ENCODE measurements around the gene PRKCE.

The PRKCE gene

DNA sequence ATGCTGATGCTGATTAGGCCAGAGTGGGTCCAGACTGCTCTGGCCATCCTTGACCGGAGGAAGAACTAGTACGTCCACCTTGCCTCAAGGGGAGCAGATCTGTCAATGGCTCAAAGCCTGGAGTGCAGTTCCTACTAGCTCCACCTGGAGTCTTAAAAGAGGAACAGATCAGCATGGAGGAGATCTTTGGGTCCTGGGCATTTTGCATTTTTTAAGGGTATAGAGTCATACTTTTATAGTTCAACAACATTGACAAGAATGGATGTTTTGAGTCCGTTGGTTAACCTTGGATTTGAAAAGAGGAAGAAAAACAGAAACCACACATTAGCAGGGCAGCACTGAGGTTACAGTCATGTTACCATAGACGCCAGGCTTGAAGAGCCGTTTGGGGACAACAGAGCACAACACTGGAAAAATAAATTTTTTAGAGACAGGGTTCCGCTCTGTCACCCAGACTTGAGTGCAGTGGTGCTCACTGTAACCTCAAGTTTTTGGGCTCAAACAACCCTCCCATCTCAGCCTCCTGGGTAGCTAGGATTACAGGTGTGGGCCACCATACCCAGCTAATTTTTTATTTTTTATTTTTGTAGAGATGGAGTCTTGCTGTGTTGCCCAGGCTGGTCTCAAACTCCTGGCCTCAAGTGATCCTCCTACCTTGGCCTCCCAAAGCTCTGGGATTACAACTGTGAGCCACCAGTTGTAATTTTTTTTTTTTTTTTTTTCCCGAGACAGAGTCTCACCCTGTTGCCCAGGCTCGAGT, 78.5 kb downstream of the PRKCE start:
- DNase-seq, result no peak

DNA sequence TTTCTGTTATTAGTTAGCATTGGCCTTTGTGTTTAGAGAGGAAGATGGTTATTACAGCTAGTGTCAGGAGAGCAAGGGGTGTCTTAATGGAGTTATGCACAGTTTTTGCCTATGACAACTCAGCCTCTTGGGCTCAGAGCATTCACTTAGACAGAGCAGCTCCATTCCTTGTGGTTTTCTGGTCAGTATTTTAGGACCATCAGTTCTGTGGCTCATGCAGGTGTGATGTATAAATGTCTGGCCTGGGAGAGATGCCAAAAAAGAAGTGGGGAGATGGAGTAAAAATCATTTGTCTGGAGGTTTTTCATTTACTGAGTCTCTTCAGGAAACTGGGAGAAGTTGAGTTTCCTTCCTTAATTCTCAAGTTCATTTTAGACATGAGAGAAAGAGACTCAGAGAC, 79.7 kb downstream of the PRKCE start:
- DNase-seq, result no peak

- no peak for DNase-seq
Measured at GRCh38 chr2:45732436-45732835, 81.0 kb downstream of the PRKCE start.

DNA sequence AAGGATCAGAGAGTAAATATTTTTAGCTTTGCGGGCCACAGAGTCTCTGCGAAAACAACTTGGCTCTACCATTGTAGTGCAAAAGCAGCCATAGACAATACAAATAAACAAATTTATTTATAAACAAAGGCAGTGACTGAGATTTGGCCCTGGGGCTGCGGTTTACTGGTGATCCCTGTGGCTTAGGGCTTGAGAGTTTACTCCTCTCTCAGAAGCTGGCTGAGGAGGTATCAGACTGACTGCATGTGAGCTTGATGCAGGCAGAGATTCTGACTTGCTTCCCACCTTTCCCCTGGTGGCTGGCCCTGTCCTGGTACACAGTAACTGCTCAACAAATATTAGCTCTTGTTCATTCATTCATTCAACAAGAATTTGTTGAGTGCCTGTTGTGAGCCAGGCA, 81.5 kb downstream of the PRKCE start:
- no peak for DNase-seq

DNA sequence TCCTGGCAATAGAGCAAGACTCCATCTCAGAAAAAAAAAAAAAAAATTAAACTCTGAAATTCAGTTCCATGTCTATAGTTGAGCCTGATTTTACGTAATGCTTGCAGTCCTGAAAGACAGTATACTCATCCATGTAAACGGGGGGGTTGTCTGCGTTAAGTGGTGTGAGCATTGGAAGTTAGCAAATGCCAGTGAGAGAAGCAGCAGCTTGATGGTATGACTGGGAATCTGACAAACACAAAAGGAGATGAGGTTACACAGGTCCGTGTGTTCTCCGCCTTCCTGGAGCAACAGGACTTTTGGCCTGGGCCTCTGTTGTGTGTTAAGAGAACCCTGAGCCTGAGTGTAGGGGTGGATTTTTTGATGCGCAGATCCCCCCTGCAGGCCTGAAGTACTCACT, 82.9 kb downstream of the PRKCE start:
- DNase-seq, result no peak

DNA sequence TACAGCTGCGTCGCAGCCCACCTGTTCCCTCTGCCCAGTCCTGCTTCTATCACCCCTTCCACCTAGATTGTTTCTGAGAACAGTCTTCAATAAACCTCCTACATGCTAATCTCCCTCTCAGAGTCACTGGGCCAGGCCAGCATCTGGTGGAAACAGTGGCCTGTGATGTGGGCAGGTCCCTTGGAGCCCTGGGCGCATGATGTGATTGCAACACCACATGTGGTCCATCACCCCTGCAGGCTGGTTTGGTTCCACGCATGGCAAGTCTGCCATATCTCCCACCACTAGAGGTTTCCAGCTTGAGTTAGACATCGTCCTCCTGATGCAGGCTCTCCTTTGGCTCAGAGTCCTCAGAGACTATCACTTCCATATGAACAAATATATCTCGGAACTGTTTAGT, 83.5 kb downstream of the PRKCE start:
- DNase-seq, result no peak

DNA sequence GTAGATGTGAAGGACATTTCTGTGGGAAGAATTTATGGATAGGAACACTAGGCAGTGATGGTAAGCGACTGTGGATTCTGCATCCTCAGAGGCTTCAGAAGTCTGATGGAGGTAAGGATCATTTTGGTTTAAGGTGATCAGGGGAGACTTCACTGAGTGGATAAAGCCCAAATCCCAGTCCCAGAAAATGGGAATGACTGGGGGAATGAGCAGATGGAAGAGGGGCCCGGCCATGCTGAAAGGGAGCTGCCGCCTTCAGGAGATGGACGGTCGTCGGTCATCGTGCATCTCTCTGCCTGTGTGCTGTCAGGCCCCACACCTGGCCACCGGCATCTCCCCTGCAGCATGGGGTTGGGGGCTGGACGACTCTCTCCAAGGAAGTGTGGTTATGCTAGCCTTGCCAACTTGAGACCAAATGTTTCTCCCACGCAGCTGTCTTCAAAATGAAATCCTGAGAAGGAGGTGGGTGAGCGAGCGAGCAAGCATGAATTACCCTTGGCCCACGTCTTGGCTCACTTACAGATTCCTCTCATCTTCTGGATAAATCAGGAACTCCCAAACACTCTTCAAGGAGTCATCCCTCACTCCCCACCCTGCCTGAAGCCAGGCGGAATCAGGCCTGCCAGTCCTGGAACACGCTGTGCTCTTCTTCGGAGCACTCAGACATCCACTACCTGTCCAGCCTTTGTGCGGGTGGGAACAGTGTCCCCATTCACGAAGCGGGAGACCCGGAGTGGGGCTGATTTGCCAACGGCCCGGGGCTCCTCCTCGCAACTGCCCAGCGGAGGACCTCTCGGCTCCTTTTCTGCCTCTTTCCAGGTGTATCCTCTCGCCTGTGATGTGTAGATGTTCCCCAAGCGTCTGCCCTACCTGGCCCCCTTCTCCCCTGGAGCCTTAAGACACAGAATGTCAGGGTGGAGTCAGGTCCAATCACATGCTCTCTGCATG, 85.6 kb downstream of the PRKCE start:
- no peak for DNase-seq

GRCh38 chr2:45739796-45740485, 88.5 kb downstream of the PRKCE start:
- DNase-seq, result no peak

DNA sequence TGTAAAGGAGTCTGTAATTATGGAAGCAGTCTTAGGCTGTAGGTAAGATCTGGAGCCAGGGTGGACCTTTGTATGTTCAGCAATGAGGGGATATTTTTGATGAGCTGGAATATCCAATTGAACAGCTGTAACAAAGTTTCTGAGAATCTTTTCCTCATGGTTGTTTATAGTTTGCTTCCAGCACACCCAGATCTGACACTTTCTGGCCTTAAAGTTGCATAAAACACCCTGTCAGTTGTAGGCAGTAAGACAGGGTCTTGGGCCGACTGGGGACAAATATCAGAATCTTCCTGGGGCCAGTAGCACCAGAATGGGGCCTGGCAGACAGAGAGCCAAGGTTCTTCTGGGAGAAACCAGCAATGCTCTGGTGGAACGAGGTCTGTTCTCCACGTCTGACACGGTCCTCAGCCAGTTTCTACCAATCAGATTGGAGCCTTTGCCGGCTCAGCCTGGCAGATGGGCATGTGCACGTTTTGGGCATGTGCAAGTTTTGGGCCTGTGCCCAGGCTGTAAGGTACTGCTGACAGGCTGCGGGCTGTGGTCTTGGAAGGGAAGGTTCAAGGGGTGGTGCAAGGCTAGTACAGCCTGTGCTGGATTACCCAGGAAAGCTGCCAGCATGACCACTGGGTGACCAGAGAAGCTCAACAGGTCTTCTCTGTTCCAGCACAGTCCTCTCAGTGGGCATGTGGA, 89.8 kb downstream of the PRKCE start:
- no peak for DNase-seq

DNA sequence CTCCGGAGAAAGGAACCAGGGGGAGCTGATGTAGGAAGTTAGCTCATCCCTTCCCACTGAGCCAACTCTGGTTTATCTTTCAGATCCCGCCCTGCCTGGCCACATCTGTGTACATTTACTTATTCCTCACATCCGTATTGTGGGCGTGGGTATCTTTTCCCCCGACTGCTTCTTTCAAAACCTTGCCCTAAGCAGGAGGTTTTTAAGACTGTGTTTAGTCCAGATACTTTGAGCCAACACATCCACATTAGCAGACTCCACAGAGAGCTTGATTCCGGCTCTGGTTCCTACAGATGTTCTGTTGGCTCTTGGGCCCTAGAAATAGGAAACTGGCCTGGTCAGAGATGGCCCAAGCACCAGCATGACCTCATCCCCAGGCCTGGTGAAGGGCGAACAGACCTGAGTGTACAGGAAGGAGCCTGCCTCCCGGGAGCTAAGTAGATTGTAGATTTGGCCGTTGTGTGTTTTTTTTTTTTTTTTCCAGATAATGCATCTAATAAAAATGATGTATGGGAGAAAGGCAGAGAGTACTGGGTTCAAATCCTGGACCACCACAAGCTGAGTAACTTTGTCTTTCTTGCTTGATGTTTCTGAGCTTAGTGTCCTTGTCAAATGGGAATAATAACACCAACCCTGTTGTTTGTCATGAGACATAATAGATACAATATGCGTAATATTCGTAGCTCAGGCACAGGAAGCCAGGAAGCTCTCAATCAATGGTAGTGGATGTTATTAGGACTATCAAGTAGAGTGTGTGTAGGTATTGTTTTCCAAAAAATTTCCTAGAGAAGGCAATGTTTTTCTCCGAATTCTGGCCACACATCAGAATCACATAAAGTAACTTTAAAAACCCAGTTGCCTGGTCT, 92.3 kb downstream of the PRKCE start:
- DNase-seq, result no peak

GRCh38 chr2:45745231-45745630, 93.8 kb downstream of the PRKCE start:
- no peak for DNase-seq

DNA sequence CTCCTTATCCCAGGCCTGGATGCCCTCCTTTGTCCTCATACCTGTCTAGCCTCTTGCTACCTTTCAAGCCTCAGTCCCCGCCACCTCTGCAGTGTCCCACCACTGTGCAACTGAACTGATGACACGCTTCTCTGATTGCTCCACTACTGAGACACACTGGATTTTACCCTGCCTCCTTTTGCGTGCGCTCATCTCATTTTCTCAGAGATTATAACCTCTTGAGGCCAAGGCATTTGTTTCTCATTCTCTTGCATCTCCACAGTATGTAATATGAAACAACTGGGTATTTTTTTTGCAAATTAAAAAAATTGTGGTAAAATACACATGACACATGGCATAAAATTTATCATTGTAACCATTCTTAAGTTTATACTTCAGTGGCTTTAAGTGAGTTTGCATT, 95.4 kb downstream of the PRKCE start:
- no peak for DNase-seq

GRCh38 chr2:45747363-45747762, 95.9 kb downstream of the PRKCE start:
- no peak for DNase-seq

DNA sequence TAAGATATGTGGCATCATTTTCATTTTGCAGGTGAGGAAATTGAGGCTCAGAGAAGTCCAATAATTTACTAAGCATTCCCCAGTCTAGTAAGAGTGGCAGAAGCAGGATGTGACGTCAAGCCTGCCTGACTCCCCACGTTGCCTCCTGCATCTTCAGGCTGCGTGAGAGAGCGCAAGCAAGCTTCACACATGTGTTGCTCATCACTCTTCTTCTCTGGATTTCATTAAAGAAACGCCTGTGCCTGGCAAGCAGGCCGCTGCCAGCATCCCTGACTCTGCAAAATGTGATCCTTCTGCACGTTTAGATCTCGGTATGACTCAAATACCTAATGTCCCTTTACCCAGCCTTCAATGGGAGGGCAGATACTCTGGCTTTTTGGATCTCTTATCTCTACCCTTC, 96.8 kb downstream of the PRKCE start:
- no peak for DNase-seq

DNA sequence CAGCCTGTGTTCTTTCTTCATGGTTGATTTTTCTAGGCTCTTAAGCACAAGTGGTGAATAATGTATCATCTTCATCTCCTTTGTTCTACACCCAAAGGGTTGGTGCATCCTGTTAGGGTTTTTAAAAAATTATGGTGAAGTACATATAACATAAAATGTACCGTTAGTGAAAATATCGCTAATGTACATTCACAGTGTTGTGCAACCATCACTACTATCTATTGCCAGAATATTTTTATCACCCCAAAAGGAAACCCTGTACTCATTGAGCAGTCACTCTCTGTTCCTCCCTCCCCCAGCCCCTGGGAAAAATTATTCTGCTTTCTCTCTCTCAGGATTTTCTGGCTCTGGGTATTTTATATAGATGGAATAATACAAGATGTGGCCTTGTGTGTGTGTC, 98.5 kb downstream of the PRKCE start:
- no peak for DNase-seq

DNA sequence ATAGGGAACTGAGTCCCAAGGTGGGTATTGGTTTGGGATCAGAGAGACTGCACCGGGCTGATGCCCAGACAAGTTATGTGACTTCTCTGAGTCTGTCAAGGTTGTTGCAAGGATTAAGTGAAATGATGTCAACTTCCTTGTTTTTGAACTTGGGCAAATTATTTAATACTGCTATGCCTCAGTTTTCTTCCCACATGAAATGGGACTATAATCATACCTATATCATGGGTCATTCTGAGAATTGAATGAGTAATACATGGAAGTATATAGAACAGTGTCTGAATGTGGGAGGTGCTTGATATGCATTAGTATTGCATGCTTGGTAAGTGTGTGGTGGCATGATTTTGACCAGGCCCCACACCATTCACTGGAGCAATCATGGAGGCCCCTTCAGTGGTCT, 99.0 kb downstream of the PRKCE start:
- no peak for DNase-seq

DNA sequence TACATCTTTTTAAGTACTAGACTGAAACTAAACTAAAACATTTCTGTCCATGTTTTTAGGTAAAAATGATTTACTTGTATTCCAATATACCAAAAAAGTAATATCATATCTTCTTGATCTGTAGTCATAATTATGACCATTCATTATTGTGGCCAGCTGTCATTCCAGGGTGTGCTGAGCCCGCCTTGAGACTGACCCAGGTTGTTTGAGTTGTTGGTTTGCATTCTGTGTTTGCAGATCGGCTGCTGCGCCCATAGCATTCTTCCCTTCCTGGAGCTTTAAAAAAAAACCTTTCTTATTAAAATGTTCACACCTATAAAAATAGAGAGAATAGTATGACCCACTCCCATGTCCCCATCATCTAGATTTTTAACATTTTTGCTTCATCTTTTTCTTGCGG, 101.9 kb downstream of the PRKCE start:
- DNase-seq, result no peak

- no peak for DNase-seq
Measured at GRCh38 chr2:45754131-45755010, 102.9 kb downstream of the PRKCE start.

DNA sequence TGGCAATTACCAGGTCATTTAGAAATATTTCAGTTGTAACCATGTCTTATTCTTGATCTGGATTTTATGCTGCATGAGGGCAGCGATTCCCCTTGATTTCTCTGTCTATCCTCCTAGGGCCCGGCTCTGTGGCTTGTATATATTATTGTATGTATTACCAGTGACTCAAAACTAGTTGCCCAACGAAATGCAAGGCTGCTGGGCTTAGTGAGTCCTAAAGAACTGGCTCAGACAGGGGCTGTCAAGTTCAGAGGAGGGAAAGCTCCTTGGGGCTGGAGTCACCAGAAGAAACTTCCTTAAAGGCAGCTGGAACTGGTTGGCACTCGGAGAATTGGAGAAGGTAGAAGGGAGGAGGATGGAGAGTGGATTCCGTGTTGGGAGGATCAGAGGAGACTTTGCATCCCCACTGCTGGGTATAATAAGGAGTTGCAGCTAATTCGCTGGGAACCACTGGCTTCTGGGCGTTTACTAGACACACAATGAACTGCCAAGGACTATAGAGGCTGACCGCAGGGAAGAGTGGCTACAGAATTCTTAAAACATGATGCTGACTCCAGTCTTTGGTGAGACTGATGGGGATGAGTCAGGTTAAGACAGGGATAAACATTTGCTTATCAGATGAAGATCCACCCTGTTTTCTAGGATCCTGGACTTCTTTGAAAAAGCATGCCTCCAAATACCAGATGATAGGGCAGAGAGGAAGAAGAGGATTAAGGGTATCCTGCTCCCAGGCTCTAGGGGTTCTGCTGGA, 104.3 kb downstream of the PRKCE start:
- no peak for DNase-seq

- DNase-seq, result no peak
Measured at GRCh38 chr2:45758018-45758417, 106.5 kb downstream of the PRKCE start.
